ENCODE results near the gene TAGLN. TPM values are rescaled to one million over a fixed set of nuclear protein-coding genes. Genes with fewer than 3 reads are reported as not detected.

TAGLN gene
- total RNA-seq, result 608 and 824 TPM in 2 replicates
- 1,148 and 4,435 TPM in 2 replicates for polyA plus RNA-seq
- polyA plus RNA-seq (2012), result 941 and 3,722 TPM in 2 replicates
- polyA minus RNA-seq (ENCODE audit: low replicate concordance), result 269 and 1,364 TPM in 2 replicates

- H3K36me3 ChIP-seq (ENCODE audit: control insufficient read depth, insufficient read depth, low read length), result peaks cover 15% of the 10 kb centered on the region
- H3K4me2 ChIP-seq (ENCODE audit: extremely low read depth, insufficient read depth, low read length), result peak within 1 kb of the TSS; percentile 86
- H2AFZ ChIP-seq (ENCODE audit: low read length), result no peak within 1 kb of the TSS
- TF ChIP-seq EZH2 (IDR thresholded peaks at IDR 0.05; ENCODE audit: low read length, missing control alignments) (no peak), CTCF (conservative IDR thresholded peaks at IDR 0.05 in 1 of 2, IDR thresholded peaks at IDR 0.05 in 1 of 2; ENCODE audit: low read depth in 1 of 2, low read length in 2 of 2) (no peak)
- peak within 1 kb of the TSS; percentile 79 for H3K9ac ChIP-seq (ENCODE audit: insufficient read depth, low read length)
- peaks cover 48% of the 10 kb centered on the region for H3K79me2 ChIP-seq (ENCODE audit: control insufficient read depth, insufficient read depth, low read length)
- no peaks in the 10 kb centered on the region for H4K20me1 ChIP-seq (ENCODE audit: control insufficient read depth, extremely low read depth, insufficient read depth, low read length)
- H3K27ac ChIP-seq (ENCODE audit: insufficient read depth, low read length), result peak within 1 kb of the TSS; percentile 85
- peak within 1 kb of the TSS; percentile 47 to 76 (median 58) for H3K4me3 ChIP-seq (replicated peaks in 1 of 4; ENCODE audit: control extremely low read depth in 1 of 4, insufficient read depth in 1 of 4, low read depth in 3 of 4, low read length in 4 of 4)
- peak; percentile 90 to 97 for DNase-seq (ENCODE audit: low read depth in 2 of 2)
- no peaks in the 10 kb centered on the region for H3K9me3 ChIP-seq (ENCODE audit: control insufficient read depth, insufficient read depth, low read depth, low read length)
- peaks cover 32% of the 10 kb centered on the region for H3K4me1 ChIP-seq (ENCODE audit: control insufficient read depth, extremely low read depth, insufficient read depth, low read length)
- H3K27me3 ChIP-seq (ENCODE audit: control insufficient read depth, insufficient read depth, low read length), result no peaks in the 10 kb centered on the region
Observed at GRCh38 chr11:117199053-117199915, at the start of gene TAGLN. Gene TAGLN, plus strand, starts transcription at chr11:117199370. Its CDS starts 3,644 bp downstream, at chr11:117203014.

- no peak overlapping the region for H3K4me3 ChIP-seq (replicated peaks in 1 of 4; ENCODE audit: control extremely low read depth in 1 of 4, insufficient read depth in 1 of 4, low read depth in 3 of 4, low read length in 4 of 4)
- H2AFZ ChIP-seq (ENCODE audit: low read length), result no peak overlapping the region
- peaks cover 3% of the 10 kb centered on the region for H3K36me3 ChIP-seq (ENCODE audit: control insufficient read depth, insufficient read depth, low read length)
- no peak for DNase-seq (ENCODE audit: low read depth in 2 of 2)
- H3K79me2 ChIP-seq (ENCODE audit: control insufficient read depth, insufficient read depth, low read length), result peaks cover 96% of the 10 kb centered on the region
- H3K4me2 ChIP-seq (ENCODE audit: extremely low read depth, insufficient read depth, low read length), result no peak overlapping the region
- H3K4me1 ChIP-seq (ENCODE audit: control insufficient read depth, extremely low read depth, insufficient read depth, low read length), result no peaks in the 10 kb centered on the region
- H3K9me3 ChIP-seq (ENCODE audit: control insufficient read depth, insufficient read depth, low read depth, low read length), result no peaks in the 10 kb centered on the region
- H3K27me3 ChIP-seq (ENCODE audit: control insufficient read depth, insufficient read depth, low read length), result no peaks in the 10 kb centered on the region
- H3K27ac ChIP-seq (ENCODE audit: insufficient read depth, low read length), result no peak overlapping the region
- TF ChIP-seq EZH2 (IDR thresholded peaks at IDR 0.05; ENCODE audit: low read length, missing control alignments) (no peak), CTCF (conservative IDR thresholded peaks at IDR 0.05 in 1 of 2, IDR thresholded peaks at IDR 0.05 in 1 of 2; ENCODE audit: low read depth in 1 of 2, low read length in 2 of 2) (no peak)
- no peaks in the 10 kb centered on the region for H4K20me1 ChIP-seq (ENCODE audit: control insufficient read depth, extremely low read depth, insufficient read depth, low read length)
- H3K9ac ChIP-seq (ENCODE audit: insufficient read depth, low read length), result no peak overlapping the region
Observed at GRCh38 chr11:117152066-117152465, 47.1 kb upstream of the TAGLN start.

DNA sequence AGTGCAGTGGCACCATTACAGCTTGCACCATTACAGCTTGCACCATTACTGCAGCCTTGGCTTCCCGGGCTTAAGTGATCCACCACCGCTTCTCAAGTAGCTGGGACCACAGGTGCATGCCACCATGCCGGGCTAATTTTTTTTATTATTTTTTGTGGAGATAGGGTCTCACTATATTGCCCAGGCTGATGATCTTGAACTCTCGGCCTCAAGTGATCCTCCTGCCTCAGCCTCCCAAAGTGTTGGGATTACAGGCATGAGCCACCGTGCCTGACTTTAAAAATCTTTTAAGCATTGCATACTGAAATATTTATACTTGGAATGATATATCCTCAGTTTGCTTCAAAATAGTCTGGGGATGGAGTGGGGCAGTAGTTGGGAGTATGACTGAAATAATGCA is 44.7 kb upstream of the TAGLN start:
- H3K36me3 ChIP-seq (ENCODE audit: control insufficient read depth, insufficient read depth, low read length), result no peaks in the 10 kb centered on the region
- H3K9me3 ChIP-seq (ENCODE audit: control insufficient read depth, insufficient read depth, low read depth, low read length), result no peaks in the 10 kb centered on the region
- no peaks in the 10 kb centered on the region for H4K20me1 ChIP-seq (ENCODE audit: control insufficient read depth, extremely low read depth, insufficient read depth, low read length)
- no peak overlapping the region for H3K4me3 ChIP-seq (replicated peaks in 1 of 4; ENCODE audit: control extremely low read depth in 1 of 4, insufficient read depth in 1 of 4, low read depth in 3 of 4, low read length in 4 of 4)
- H3K27ac ChIP-seq (ENCODE audit: insufficient read depth, low read length), result no peak overlapping the region
- no peak overlapping the region for H3K4me2 ChIP-seq (ENCODE audit: extremely low read depth, insufficient read depth, low read length)
- no peak overlapping the region for H2AFZ ChIP-seq (ENCODE audit: low read length)
- TF ChIP-seq CTCF (conservative IDR thresholded peaks at IDR 0.05 in 1 of 2, IDR thresholded peaks at IDR 0.05 in 1 of 2; ENCODE audit: low read depth in 1 of 2, low read length in 2 of 2) (no peak), EZH2 (IDR thresholded peaks at IDR 0.05; ENCODE audit: low read length, missing control alignments) (no peak)
- no peaks in the 10 kb centered on the region for H3K4me1 ChIP-seq (ENCODE audit: control insufficient read depth, extremely low read depth, insufficient read depth, low read length)
- no peak for DNase-seq (ENCODE audit: low read depth in 2 of 2)
- H3K79me2 ChIP-seq (ENCODE audit: control insufficient read depth, insufficient read depth, low read length), result peaks cover 90% of the 10 kb centered on the region
- no peaks in the 10 kb centered on the region for H3K27me3 ChIP-seq (ENCODE audit: control insufficient read depth, insufficient read depth, low read length)
- no peak overlapping the region for H3K9ac ChIP-seq (ENCODE audit: insufficient read depth, low read length)

Data from fibroblast of lung (primary cell).